ENCODE results near the gene EGR1.
A peak's percentile ranks its signal among the peaks of the same experiment; 100 is the strongest.

Gene EGR1

DNA sequence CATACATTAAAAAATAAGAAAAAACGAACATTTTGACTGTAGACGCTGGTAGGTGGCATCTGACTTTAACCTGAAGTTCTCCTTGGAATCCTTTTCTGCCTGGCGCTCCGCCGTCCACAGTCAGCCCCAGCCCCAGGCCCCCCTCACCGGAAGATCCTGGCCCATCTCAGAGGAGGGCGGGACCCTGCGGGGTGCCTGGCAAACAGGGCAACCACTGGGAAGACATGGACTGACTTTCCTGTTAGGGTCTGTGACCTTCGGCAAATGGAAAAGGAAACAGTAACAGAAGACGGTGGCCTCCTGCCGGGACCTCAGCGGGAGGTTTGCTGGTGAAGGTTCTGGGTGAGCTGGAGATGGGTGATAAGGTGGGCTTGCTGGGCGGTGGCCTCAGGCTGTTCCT is 11.7 kb upstream of the EGR1 start:
- DNase-seq, result no peak

DNA sequence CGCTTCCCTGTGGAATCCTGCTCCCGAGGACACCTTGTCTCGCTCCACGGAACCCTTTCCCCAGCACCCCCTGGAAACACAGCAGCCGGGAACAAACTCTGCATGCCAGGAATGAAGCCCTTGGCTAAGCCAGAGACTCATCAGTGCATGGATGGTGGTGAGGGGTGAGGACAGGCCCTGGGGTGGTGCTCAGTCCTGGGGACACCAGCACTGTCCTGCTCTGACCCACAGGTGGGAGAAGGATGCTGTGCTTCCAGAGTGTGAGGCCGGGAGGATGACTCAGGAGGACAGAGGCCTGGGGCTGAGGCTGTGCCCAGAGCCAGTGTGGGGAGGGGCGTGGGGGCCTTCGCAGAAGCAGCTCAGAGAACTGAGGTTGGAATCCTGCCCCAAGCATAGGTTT is 11.2 kb upstream of the EGR1 start:
- no peak for DNase-seq

- DNase-seq, result no peak
These were observed 9.9 kb upstream of the EGR1 start for GRCh38 chr5:138455232-138455930.

- no peak for DNase-seq
These were observed 7.6 kb upstream of the EGR1 start for GRCh38 chr5:138457531-138458275.

DNA sequence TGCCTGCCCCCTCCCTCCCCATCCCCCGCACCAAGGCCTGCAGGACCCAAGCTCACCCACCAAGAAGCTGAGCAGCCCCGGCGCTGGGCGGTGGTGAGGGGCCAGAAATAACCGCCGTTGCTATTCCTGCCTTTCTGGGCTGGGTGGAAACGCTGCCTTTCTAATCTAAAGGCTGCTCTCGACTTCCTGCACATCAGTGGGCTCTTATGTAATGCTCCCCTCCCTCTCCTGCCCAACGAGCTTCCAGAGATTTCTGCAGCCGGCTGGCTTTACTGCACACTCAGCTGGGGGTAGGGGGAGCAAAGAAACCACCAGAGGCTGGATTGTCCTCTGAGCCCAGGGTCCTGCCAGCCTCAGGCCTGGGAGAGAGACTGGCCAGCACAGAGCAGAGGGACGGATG is 6.9 kb upstream of the EGR1 start:
- DNase-seq, result no peak

DNA sequence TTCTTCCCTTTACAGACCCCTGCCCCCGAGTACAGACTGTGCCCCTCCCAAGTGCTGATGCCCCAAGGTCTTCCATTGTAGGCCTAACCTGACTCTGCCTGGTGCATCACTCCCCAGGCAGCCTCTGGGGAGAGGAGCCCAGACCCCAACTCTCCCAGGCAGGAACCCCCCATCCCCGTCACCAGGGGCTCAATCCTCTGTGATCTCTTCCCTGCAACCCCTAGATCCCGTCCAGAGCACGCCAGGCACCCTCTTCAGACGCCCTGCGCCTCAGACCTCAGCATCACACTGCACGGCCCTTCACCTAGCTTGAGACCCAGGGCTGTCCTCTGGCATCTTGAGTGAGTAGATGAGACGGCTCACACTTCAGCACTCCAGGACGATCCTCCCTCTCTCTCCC is 6.4 kb upstream of the EGR1 start:
- DNase-seq, result no peak

DNA sequence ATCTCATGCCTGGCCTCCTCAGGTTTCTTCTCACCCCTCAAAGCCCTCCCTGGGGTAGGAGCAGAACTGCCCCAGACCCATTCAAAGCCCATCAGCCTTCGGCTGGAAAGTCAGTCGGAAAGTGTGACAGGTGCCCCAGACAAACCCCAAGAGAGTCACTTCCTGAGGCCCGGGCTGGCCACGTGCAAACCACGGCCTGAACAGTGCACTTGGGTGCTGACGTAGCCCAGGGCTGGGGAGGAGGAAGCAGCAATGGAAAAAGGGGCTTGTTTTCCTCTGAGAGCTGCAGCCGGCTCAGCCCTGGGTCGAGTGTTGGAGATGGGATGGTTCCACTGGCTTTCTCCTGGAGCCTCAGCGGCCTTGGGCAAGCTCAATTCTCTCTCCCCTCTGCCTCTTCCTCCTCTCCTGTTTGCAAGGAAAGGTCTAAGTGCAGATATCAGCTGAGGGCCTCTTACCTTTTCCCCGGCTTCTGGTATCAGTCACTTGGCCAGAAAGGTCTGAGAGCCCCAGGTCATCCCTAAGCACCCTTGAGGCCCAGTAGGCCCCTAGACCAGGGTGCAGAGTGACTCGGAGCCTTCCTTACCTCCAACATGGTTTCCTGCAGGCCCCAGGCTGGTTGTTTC is 5.9 kb upstream of the EGR1 start:
- no peak for DNase-seq

GRCh38 chr5:138460032-138460693 is 5.1 kb upstream of the EGR1 start:
- DNase-seq, result no peak

GRCh38 chr5:138461343-138462125 is 3.7 kb upstream of the EGR1 start:
- peak; percentile 18 for DNase-seq

DNA sequence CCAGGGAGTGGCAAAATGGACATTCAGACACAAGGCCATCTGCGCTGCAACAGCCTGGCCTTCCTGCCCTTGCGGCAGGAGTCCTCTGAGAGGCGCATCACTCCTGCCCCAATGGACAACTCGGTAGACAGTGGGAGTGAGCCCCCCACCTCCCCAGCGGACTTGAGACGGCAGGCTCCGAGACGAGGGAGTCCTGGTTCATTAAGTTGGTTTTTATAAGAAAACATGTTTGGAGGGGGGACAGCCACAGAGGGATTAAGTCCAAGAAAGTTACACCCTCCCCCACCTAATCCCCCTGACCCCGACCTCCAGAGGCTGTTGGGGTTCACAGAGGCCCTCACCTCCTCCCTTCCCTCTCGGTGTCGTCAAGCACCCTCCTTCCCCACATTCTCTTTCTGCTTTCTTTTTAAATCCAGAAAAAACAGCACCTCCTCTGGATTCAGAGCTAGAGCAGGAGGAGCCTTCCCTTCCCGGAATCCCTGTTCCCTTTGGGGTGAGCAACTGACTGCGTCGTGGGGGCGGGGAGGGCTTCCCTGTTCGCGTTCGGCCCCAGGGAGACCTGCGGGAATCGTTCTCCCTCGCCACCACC is 1.8 kb upstream of the EGR1 start:
- DNase-seq, result peak; percentile 72

DNA sequence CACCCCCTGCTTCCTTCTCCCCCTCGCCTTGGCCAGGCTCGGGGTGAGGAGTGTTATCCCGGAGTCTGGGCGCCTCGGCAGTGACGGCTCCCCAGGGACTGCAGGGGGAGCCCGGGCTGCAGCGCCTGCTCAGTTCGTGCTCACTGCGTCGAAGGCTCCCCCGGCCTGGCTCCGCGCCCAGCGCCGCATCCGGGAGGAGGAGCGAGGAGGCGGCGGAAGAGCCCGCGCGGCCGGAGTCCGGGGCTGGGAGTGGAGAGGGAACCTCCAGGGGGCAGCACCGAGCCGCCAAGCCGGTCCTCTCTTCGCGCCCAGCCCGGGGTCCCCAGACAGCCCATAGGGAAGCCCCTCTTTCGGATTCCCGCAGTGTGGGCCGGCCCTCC is 1.3 kb upstream of the EGR1 start:
- peak; percentile 97 for DNase-seq

GRCh38 chr5:138464388-138465260 is 655 bp upstream of the EGR1 start:
- DNase-seq, result peak; percentile 100

DNA sequence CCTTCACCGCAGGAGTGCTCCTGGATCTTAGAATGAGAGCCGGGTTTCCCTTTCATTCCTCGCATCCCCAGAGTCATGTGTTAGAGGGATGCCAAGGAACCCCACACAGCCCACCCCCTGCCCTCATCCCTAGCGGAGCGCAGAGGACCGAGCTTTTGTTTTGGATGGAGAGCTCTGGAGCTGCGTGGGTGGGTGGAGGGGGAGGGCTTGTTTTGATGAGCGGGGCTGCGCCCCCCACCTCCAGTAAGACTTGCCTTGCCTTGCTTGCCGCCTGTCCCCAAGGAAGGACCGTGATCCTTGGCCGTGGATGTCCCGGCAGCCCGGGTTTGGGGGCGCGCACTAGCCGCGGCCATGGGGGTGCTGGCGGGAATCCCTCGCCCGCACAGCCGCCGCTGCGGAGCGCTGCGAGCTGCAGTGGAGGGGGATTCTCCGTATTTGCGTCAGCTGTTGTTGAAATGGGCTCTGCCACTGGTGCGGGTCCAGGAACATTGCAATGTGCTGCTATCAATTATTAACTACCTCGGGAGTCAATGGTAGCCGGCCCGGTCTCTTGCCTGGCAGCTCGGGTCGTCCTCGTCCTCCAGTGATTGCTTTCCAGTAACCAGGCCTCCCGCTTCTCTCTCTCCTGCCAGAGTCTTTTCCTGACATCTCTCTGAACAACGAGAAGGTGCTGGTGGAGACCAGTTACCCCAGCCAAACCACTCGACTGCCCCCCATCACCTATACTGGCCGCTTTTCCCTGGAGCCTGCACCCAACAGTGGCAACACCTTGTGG is 1.0 kb downstream of the EGR1 start:
- peak; percentile 89 for DNase-seq

GRCh38 chr5:138466900-138467710 is 1.8 kb downstream of the EGR1 start:
- peak; percentile 58 for DNase-seq

DNA sequence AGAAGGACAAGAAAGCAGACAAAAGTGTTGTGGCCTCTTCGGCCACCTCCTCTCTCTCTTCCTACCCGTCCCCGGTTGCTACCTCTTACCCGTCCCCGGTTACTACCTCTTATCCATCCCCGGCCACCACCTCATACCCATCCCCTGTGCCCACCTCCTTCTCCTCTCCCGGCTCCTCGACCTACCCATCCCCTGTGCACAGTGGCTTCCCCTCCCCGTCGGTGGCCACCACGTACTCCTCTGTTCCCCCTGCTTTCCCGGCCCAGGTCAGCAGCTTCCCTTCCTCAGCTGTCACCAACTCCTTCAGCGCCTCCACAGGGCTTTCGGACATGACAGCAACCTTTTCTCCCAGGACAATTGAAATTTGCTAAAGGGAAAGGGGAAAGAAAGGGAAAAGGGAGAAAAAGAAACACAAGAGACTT is 2.4 kb downstream of the EGR1 start:
- DNase-seq, result no peak

- DNase-seq, result peak; percentile 50
These were observed 3.1 kb downstream of the EGR1 start for GRCh38 chr5:138468133-138468965.

DNA sequence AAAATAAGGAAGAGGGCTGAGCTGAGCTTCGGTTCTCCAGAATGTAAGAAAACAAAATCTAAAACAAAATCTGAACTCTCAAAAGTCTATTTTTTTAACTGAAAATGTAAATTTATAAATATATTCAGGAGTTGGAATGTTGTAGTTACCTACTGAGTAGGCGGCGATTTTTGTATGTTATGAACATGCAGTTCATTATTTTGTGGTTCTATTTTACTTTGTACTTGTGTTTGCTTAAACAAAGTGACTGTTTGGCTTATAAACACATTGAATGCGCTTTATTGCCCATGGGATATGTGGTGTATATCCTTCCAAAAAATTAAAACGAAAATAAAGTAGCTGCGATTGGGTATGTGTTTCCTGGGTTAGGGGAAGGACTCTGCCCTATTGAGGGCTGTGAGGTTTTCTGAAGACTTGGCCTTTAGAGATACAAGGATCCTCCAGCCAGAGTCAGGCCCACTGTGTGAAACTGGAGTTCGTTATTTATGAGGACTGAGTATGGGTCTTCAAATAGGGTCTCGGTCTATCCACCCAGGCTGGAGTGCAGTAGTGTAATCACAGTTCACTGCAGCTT is 3.8 kb downstream of the EGR1 start:
- peak; percentile 56 for DNase-seq

All from DMS53 (cell line).